ENCODE measurements around the gene RNF144A.

Gene RNF144A

GRCh38 chr2:6965071-6965795 is 48.0 kb downstream of the RNF144A start:
- in situ Hi-C loops (cut with MboI; ENCODE audit: low sequenced_read_pairs, unreplicated experiment), result no loop called here
- DNase-seq (ENCODE audit: low spot score), result no peak
- no peak for TF ChIP-seq CTCF (IDR thresholded peaks at IDR 0.05; ENCODE audit: borderline replicate concordance, control extremely low read depth, extremely low read depth, insufficient read depth, missing control alignments)

- DNase-seq (ENCODE audit: low spot score), result no peak
- in situ Hi-C loops (cut with MboI; ENCODE audit: low sequenced_read_pairs, unreplicated experiment), result no loop called here
- TF ChIP-seq CTCF (IDR thresholded peaks at IDR 0.05; ENCODE audit: borderline replicate concordance, control extremely low read depth, extremely low read depth, insufficient read depth, missing control alignments), result no peak
Measured at GRCh38 chr2:6966446-6966940, 49.3 kb downstream of the RNF144A start.

- in situ Hi-C loops (cut with MboI; ENCODE audit: low sequenced_read_pairs, unreplicated experiment), result no loop called here
Measured at GRCh38 chr2:6967301-6967700, 50.1 kb downstream of the RNF144A start.

GRCh38 chr2:6968319-6969100 is 51.3 kb downstream of the RNF144A start:
- TF ChIP-seq CTCF (IDR thresholded peaks at IDR 0.05; ENCODE audit: borderline replicate concordance, control extremely low read depth, extremely low read depth, insufficient read depth, missing control alignments), result no peak
- DNase-seq (ENCODE audit: low spot score), result no peak

More at GRCh38 chr2:6967301-6967700, 50.1 kb downstream of the RNF144A start:
- DNase-seq (ENCODE audit: low spot score), result no peak
- no peak for TF ChIP-seq CTCF (IDR thresholded peaks at IDR 0.05; ENCODE audit: borderline replicate concordance, control extremely low read depth, extremely low read depth, insufficient read depth, missing control alignments)

GRCh38 chr2:6970551-6970950 is 53.3 kb downstream of the RNF144A start:
- TF ChIP-seq CTCF (IDR thresholded peaks at IDR 0.05; ENCODE audit: borderline replicate concordance, control extremely low read depth, extremely low read depth, insufficient read depth, missing control alignments), result no peak
- in situ Hi-C loops (cut with MboI; ENCODE audit: low sequenced_read_pairs, unreplicated experiment), result no loop called here
- DNase-seq (ENCODE audit: low spot score), result no peak

More at GRCh38 chr2:6968319-6969100, 51.3 kb downstream of the RNF144A start:
- in situ Hi-C loops (cut with MboI; ENCODE audit: low sequenced_read_pairs, unreplicated experiment), result no loop called here

- in situ Hi-C loops (cut with MboI; ENCODE audit: low sequenced_read_pairs, unreplicated experiment), result no loop called here
- no peak for TF ChIP-seq CTCF (IDR thresholded peaks at IDR 0.05; ENCODE audit: borderline replicate concordance, control extremely low read depth, extremely low read depth, insufficient read depth, missing control alignments)
- no peak for DNase-seq (ENCODE audit: low spot score)
Measured at GRCh38 chr2:6970976-6971480, 53.8 kb downstream of the RNF144A start.

All from GM13976 (cell line).